HG02623 (cell line): Measurements from ENCODE around the gene FGD4.

Experiments
- ATAC-seq: cut with Tn5 transposase; IDR thresholded peaks from one replicate; pipeline ENCODE4 v1.9.1; 2021; ENCODE audit warnings: moderate library complexity; ENCODE audit not compliant: unreplicated experiment

FGD4 gene

DNA sequence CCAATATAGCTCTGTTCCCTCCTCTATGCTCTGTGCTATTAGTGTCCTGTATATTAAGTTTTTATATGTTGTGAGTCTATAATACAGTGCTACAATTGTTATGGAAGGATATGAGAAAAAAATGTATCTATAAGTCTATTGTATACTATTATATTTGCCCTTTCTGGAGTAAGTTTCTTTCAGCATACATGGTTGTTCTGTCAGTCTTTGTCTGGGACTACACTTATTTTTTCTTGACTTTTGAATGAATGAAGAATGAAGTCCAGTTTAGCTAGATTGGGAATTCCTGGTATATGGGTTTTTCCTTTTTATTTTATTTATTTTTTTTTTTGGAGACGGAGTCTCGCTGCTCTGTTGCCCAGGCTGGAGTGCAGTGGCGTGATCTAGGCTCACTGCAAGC lies 203.7 kb downstream of the FGD4 start:
- no peak for ATAC-seq

- ATAC-seq: peak; percentile 77
Measured at GRCh38 chr12:32603858-32604257, 204.5 kb downstream of the FGD4 start.

DNA sequence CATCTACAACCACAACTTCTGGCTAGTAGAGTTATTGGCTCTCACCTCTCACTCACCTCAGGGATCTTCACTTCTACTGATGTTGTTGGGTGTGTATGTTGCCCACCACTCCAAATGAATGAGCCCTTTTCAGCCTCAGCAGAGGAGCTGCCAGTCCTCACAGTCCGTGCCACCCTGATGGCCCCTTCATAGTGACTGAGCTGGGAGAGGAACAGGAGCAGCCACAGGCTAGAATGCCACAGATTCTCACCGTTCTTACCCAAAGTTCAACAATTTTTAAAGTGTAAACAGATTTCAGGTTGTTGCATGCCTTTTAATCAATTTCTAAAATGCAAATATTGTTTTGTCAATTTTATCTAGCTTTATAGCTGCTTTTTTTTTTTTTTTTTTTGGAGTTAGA lies 205.2 kb downstream of the FGD4 start:
- ATAC-seq: no peak

- no peak for ATAC-seq
Measured at GRCh38 chr12:32605326-32606095, 206.2 kb downstream of the FGD4 start.

DNA sequence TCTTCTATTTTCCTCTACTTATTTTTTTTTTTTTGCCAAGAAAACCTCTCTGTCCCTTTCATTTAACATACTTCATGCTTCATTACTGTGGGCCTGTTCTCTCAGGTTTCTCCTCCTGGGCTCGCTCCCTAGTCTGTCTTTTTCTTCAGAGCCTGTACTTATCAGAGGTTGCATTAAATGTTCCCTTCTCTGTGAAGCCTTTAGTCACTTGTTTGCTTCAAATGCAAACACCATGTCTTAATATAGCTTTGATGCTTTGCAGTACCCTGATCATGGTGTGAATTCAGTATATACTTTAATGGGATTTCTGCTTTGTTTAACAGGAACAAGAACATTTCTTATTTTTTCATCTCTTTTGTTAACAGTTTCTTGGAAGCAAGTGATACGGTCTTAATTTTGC lies 207.1 kb downstream of the FGD4 start:
- ATAC-seq: no peak

GRCh38 chr12:32609966-32610365 lies 210.6 kb downstream of the FGD4 start:
- ATAC-seq: no peak

- ATAC-seq: no peak
Measured at GRCh38 chr12:32611986-32612385, 212.6 kb downstream of the FGD4 start.

DNA sequence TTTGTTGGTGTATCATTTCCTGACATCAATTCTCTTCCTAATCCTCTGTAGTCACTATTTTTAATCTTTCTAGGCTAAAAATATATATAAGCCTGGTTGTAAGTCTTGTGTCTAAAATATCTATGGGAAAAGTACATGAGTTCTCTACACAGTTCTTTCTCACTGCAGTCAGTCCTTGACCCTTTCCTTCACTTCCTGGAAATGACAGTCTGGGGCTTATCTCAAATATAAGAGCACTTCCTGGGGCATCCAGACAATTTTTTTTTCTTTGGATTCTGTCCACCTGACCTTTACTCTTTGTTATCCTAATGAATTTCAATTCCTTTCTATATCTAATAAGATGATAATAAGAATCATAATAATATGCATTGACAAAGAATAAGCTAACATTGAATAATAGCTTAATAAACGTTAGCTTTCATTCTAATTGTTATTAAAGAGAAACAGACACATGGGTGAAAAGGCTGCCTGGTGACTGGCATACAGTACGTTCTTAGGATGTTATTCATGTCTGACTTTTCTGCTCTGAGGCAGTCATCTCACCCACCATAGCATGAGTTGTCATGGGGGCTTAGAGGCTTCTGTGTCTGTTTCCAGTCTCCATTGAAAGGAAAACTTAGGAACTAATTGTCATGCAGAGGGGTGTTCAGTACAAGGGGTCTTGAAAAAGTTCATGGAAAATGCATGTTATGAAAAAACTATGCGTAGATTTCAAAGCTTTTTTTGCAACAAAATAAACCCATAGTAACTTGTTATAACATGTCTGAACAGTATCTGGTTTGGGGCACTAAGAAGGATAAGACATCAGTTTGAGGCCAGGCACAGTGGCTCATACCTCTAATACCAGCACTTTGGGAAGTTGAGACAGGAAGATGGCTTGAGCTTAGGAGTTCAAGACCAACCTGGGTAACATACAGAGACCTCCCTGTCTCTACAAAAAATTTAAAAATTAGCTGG lies 213.6 kb downstream of the FGD4 start:
- no peak for ATAC-seq

- ATAC-seq: no peak
Measured at GRCh38 chr12:32615441-32615840, 216.1 kb downstream of the FGD4 start.

- no peak for ATAC-seq
Measured at GRCh38 chr12:32617534-32617933, 218.2 kb downstream of the FGD4 start.

GRCh38 chr12:32618115-32618514 lies 218.8 kb downstream of the FGD4 start:
- ATAC-seq: no peak

- ATAC-seq: no peak
Measured at GRCh38 chr12:32627976-32628375, 228.6 kb downstream of the FGD4 start.

GRCh38 chr12:32641287-32641901 lies 242.0 kb downstream of the FGD4 start:
- no peak for ATAC-seq

DNA sequence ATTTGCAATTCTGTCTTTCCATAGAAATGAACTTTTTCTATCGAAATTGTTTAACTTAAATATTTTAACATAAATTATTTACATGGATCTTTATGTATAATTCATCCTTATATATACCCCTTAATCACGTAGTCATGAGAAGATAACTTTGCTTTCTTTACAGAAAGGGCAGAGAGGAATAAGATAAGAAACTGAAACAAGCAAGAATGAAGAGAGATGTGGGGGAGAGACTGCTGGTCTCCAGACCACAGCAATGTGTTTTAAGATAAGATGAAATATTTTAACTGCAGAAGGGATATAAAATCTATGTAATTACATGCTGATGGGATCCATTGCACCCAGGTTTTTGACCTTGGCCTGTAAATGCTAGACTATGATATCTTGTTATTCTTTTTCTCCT lies 245.1 kb downstream of the FGD4 start:
- no peak for ATAC-seq

- ATAC-seq: no peak
Measured at GRCh38 chr12:32647275-32647674, 247.9 kb downstream of the FGD4 start.

GRCh38 chr12:32650508-32650907 lies 251.2 kb downstream of the FGD4 start:
- no peak for ATAC-seq

GRCh38 chr12:32651151-32651955 lies 252.0 kb downstream of the FGD4 start:
- ATAC-seq: no peak

- no peak for ATAC-seq
Measured at GRCh38 chr12:32651956-32652210, 252.5 kb downstream of the FGD4 start.

GRCh38 chr12:32659908-32660440 lies 260.6 kb downstream of the FGD4 start:
- ATAC-seq: no peak

GRCh38 chr12:32661706-32662105 lies 262.3 kb downstream of the FGD4 start:
- no peak for ATAC-seq

DNA sequence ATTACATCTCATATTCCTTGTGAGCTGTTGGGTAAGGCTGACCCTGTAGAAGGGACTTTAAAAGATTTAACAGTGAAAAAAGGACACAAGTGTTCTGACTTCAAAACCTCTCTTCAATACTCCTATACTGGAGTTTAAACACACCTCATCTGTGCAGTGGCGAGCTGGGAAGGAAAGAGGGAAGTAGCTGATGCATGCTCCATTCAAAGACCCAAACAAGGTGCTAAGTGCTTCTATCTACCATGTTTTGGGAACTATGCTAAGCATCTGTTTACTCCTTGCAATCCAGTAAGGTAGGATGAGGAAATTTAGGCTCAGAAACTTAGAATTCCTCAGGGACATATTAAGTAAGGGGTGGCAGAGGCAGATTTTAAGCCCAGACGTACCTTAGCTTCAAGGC lies 263.3 kb downstream of the FGD4 start:
- ATAC-seq: no peak
